GM19467 (cell line): Measurements from ENCODE around the gene RIF1.
"Not testable (repeated sequence)": the region's sequence is repeated elsewhere in the genome, so short reads cannot be mapped to it uniquely, and the experiment has no call there.

ENCODE experiments used
- ATAC-seq: cut with Tn5 transposase; IDR thresholded peaks from one replicate; pipeline ENCODE4 v1.9.1; 2021; ENCODE audit warnings: mild to moderate bottlenecking, moderate library complexity; ENCODE audit not compliant: unreplicated experiment

The RIF1 gene

GRCh38 chr2:151421681-151422080, 12.0 kb downstream of the RIF1 start:
- ATAC-seq, result not testable (repeated sequence)

- peak; percentile 55 for ATAC-seq
These were observed 13.3 kb downstream of the RIF1 start for GRCh38 chr2:151422917-151423439.

- no peak for ATAC-seq
These were observed 14.1 kb downstream of the RIF1 start for GRCh38 chr2:151423760-151424159.

GRCh38 chr2:151437630-151438029, 27.9 kb downstream of the RIF1 start:
- no peak for ATAC-seq

- no peak for ATAC-seq
These were observed 28.8 kb downstream of the RIF1 start for GRCh38 chr2:151438506-151438905.

- no peak for ATAC-seq
These were observed 29.4 kb downstream of the RIF1 start for GRCh38 chr2:151439127-151439526.

GRCh38 chr2:151459358-151459757, 49.7 kb downstream of the RIF1 start:
- no peak for ATAC-seq

GRCh38 chr2:151465771-151466170, 56.1 kb downstream of the RIF1 start:
- no peak for ATAC-seq

- no peak for ATAC-seq
These were observed 60.9 kb downstream of the RIF1 start for GRCh38 chr2:151470556-151470955.

- no peak for ATAC-seq
These were observed 63.3 kb downstream of the RIF1 start for GRCh38 chr2:151472966-151473365.

- no peak for ATAC-seq
These were observed 65.4 kb downstream of the RIF1 start for GRCh38 chr2:151475071-151475470.

GRCh38 chr2:151476287-151476686, 66.6 kb downstream of the RIF1 start:
- ATAC-seq, result no peak

GRCh38 chr2:151478011-151478410, 68.3 kb downstream of the RIF1 start:
- no peak for ATAC-seq

- ATAC-seq, result no peak
These were observed 72.0 kb downstream of the RIF1 start for GRCh38 chr2:151481744-151482143.

GRCh38 chr2:151482171-151482725, 72.5 kb downstream of the RIF1 start:
- no peak for ATAC-seq

GRCh38 chr2:151483546-151483945, 73.8 kb downstream of the RIF1 start:
- no peak for ATAC-seq

- no peak for ATAC-seq
These were observed 74.4 kb downstream of the RIF1 start for GRCh38 chr2:151484100-151484499.

GRCh38 chr2:151486053-151486452, 76.4 kb downstream of the RIF1 start:
- ATAC-seq, result no peak

GRCh38 chr2:151490276-151490675, 80.6 kb downstream of the RIF1 start:
- ATAC-seq, result no peak

- no peak for ATAC-seq
These were observed 81.8 kb downstream of the RIF1 start for GRCh38 chr2:151491496-151491895.

GRCh38 chr2:151498178-151498577, 88.5 kb downstream of the RIF1 start:
- no peak for ATAC-seq

- ATAC-seq, result no peak
These were observed 96.5 kb downstream of the RIF1 start for GRCh38 chr2:151506170-151506569.

- ATAC-seq, result no peak
These were observed 98.8 kb downstream of the RIF1 start for GRCh38 chr2:151508519-151508918.
